Liver (tissue), 3 donors: Measurements from ENCODE around the gene BACE1-AS.

Source experiments
- EGR1 ChIP-seq, 2 donors: IDR thresholded peaks; 2 replicates each; pipeline ENCODE4 v1.6.1; 2016 to 2018; ENCODE audit warnings: antibody characterized with exemption in 2 of 2, low read depth in 2 of 2
- FOXA1 ChIP-seq: IDR thresholded peaks from 2 replicates; pipeline ENCODE4 v1.6.1; 2016; ENCODE audit warnings: antibody characterized with exemption
- GABPA ChIP-seq, 2 donors: IDR thresholded peaks in 1 of 2; conservative IDR thresholded peaks in 1 of 2; 2 replicates each; pipeline ENCODE4 v1.6.1; 2016; ENCODE audit warnings: antibody characterized with exemption in 2 of 2, mild to moderate bottlenecking in 1 of 2, moderate library complexity in 1 of 2
- HNF4G ChIP-seq: IDR thresholded peaks from 2 replicates; pipeline ENCODE4 v1.6.1; 2016; ENCODE audit warnings: antibody characterized with exemption
- NR2F2 ChIP-seq: IDR thresholded peaks from 2 replicates; pipeline ENCODE4 v1.6.1; 2016; ENCODE audit warnings: antibody characterized with exemption
- RAD21 ChIP-seq, 2 donors: IDR thresholded peaks; 2 replicates each; pipeline ENCODE4 v1.6.1; 2016; ENCODE audit warnings: antibody characterized with exemption in 2 of 2, mild to moderate bottlenecking in 2 of 2
- TAF1 ChIP-seq: conservative IDR thresholded peaks from 2 replicates; pipeline ENCODE4 v1.6.1; 2016; ENCODE audit warnings: antibody characterized with exemption, mild to moderate bottlenecking
- YY1 ChIP-seq: IDR thresholded peaks from 2 replicates; pipeline ENCODE4 v1.6.1; 2016; ENCODE audit warnings: antibody characterized with exemption, mild to moderate bottlenecking
- TF ChIP-seq, protein P1 (sequence below): fragments of 150-350 bp; IDR thresholded peaks from 2 replicates; pipeline ENCODE4 v1.5.1; 2017; ENCODE audit warnings: improper control_type of control experiment, low read depth, low read length; ENCODE audit not compliant: missing input control
- TF ChIP-seq, protein P2 (sequence below): IDR thresholded peaks from 2 replicates; pipeline ENCODE4 v1.6.1; 2016; ENCODE audit warnings: antibody characterized with exemption, mild to moderate bottlenecking
- TF ChIP-seq, protein P3 (sequence below): IDR thresholded peaks from 2 replicates; pipeline ENCODE4 v1.6.1; 2016; ENCODE audit warnings: antibody characterized with exemption
- TF ChIP-seq, protein P4 (sequence below): IDR thresholded peaks from 2 replicates; pipeline ENCODE4 v1.6.1; 2016; ENCODE audit warnings: antibody characterized with exemption
- donor health status: healthy.
- donor health status: healthy.

DNA sequence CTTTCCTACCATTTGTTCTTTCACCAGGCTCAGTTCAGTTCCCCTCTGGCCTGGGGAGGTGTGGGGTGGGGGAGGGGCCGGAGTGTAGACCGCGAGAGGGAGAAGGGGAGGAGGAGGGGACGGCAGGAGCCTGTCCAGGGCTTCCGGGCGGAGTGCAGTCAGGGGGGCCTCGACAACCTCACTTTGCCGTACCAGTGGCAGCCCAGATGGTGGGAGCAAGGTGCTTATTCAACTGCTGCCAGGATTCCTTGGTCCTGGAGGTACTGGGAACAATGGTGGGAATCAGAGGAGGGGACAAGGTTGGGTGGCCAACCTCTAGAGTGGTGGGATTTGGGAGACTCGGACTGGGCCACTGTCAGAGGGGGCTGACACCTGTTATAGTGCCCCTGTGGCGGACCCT is 23.7 kb downstream of the BACE1-AS start:
- TF ChIP-seq, protein P1, sequence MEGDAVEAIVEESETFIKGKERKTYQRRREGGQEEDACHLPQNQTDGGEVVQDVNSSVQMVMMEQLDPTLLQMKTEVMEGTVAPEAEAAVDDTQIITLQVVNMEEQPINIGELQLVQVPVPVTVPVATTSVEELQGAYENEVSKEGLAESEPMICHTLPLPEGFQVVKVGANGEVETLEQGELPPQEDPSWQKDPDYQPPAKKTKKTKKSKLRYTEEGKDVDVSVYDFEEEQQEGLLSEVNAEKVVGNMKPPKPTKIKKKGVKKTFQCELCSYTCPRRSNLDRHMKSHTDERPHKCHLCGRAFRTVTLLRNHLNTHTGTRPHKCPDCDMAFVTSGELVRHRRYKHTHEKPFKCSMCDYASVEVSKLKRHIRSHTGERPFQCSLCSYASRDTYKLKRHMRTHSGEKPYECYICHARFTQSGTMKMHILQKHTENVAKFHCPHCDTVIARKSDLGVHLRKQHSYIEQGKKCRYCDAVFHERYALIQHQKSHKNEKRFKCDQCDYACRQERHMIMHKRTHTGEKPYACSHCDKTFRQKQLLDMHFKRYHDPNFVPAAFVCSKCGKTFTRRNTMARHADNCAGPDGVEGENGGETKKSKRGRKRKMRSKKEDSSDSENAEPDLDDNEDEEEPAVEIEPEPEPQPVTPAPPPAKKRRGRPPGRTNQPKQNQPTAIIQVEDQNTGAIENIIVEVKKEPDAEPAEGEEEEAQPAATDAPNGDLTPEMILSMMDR: no peak
- TF ChIP-seq GABPA (IDR thresholded peaks at IDR 0.05 in 1 of 2, conservative IDR thresholded peaks at IDR 0.05 in 1 of 2) (no peak), RAD21 (IDR thresholded peaks at IDR 0.05) (no peak), TAF1 (no peak), NR2F2 (no peak), FOXA1 (no peak), HNF4G (no peak), EGR1 (IDR thresholded peaks at IDR 0.05; ENCODE audit: low read depth in 2 of 2) (no peak), YY1 (no peak)
- TF ChIP-seq, protein P2, sequence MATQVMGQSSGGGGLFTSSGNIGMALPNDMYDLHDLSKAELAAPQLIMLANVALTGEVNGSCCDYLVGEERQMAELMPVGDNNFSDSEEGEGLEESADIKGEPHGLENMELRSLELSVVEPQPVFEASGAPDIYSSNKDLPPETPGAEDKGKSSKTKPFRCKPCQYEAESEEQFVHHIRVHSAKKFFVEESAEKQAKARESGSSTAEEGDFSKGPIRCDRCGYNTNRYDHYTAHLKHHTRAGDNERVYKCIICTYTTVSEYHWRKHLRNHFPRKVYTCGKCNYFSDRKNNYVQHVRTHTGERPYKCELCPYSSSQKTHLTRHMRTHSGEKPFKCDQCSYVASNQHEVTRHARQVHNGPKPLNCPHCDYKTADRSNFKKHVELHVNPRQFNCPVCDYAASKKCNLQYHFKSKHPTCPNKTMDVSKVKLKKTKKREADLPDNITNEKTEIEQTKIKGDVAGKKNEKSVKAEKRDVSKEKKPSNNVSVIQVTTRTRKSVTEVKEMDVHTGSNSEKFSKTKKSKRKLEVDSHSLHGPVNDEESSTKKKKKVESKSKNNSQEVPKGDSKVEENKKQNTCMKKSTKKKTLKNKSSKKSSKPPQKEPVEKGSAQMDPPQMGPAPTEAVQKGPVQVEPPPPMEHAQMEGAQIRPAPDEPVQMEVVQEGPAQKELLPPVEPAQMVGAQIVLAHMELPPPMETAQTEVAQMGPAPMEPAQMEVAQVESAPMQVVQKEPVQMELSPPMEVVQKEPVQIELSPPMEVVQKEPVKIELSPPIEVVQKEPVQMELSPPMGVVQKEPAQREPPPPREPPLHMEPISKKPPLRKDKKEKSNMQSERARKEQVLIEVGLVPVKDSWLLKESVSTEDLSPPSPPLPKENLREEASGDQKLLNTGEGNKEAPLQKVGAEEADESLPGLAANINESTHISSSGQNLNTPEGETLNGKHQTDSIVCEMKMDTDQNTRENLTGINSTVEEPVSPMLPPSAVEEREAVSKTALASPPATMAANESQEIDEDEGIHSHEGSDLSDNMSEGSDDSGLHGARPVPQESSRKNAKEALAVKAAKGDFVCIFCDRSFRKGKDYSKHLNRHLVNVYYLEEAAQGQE: no peak
- TF ChIP-seq, protein P3, sequence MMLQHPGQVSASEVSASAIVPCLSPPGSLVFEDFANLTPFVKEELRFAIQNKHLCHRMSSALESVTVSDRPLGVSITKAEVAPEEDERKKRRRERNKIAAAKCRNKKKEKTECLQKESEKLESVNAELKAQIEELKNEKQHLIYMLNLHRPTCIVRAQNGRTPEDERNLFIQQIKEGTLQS: no peak
- TF ChIP-seq, protein P4, sequence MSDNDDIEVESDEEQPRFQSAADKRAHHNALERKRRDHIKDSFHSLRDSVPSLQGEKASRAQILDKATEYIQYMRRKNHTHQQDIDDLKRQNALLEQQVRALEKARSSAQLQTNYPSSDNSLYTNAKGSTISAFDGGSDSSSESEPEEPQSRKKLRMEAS: no peak
